SK-N-SH treated with all-trans-retinoic acid at 6 μM for 48 hours (cell line): Measurements from ENCODE around the gene LIMK1.

Source experiments
- ATAC-seq: fragments of 200-7000 bp; cut with Tn5 transposase; 3 replicates; pipeline ENCODE4 v1.9.1; 2020; ENCODE audit warnings: mild to moderate bottlenecking, moderate library complexity
- ARNTL ChIP-seq: fragments of 450-650 bp; formaldehyde crosslinking; IDR thresholded peaks from 2 replicates; pipeline ENCODE4 v1.5.0; 2020; ENCODE audit warnings: low read depth, mild to moderate bottlenecking, moderate library complexity, borderline replicate concordance
- BACH2 ChIP-seq: fragments of 250-450 bp; sonication (Bioruptor Pico); IDR thresholded peaks from 2 replicates; pipeline ENCODE4 v1.9.0; 2021; ENCODE audit warnings: mild to moderate bottlenecking, borderline replicate concordance
- CREB5 ChIP-seq: fragments of 250-450 bp; sonication (Bioruptor Pico); IDR thresholded peaks from 2 replicates; pipeline ENCODE4 v1.5.1; 2020; ENCODE audit warnings: low read depth, mild to moderate bottlenecking, moderate library complexity
- CSDC2 ChIP-seq: fragments of 250-450 bp; sonication (Bioruptor Pico); IDR thresholded peaks from 2 replicates; pipeline ENCODE4 v1.5.0; 2020; ENCODE audit warnings: mild to moderate bottlenecking, moderate library complexity
- CSRNP3 ChIP-seq: fragments of 250-450 bp; sonication (Bioruptor Pico); IDR thresholded peaks from 2 replicates; pipeline ENCODE4 v1.5.1; 2021; ENCODE audit warnings: mild to moderate bottlenecking, moderate library complexity
- ESRRG ChIP-seq: fragments of 250-450 bp; sonication (Bioruptor Pico); IDR thresholded peaks from 2 replicates; pipeline ENCODE4 v1.6.1; 2021; ENCODE audit warnings: mild to moderate bottlenecking
- GLIS3 ChIP-seq: fragments of 250-450 bp; sonication (Bioruptor Pico); IDR thresholded peaks from 2 replicates; pipeline ENCODE4 v1.5.0; 2020; ENCODE audit warnings: mild to moderate bottlenecking, moderate library complexity
- ISL1 ChIP-seq: fragments of 250-450 bp; sonication (Bioruptor Pico); IDR thresholded peaks from 2 replicates; pipeline ENCODE4 v2.1.2; 2022; ENCODE audit warnings: mild to moderate bottlenecking, moderate library complexity
- OSR1 ChIP-seq: fragments of 250-450 bp; sonication (Bioruptor Pico); IDR thresholded peaks from 2 replicates; pipeline ENCODE4 v1.8.0; 2022; ENCODE audit warnings: moderate library complexity, mild to moderate bottlenecking, inconsistent platforms
- PATZ1 ChIP-seq: fragments of 250-450 bp; sonication (Bioruptor Pico); IDR thresholded peaks from 2 replicates; pipeline ENCODE4 v1.8.0; 2020; ENCODE audit warnings: mild to moderate bottlenecking, moderate library complexity, borderline replicate concordance
- PPARA ChIP-seq: fragments of 250-450 bp; sonication (Bioruptor Pico); IDR thresholded peaks from 2 replicates; pipeline ENCODE4 v1.5.0; 2020; ENCODE audit warnings: mild to moderate bottlenecking, borderline replicate concordance
- RARB ChIP-seq: fragments of 250-450 bp; sonication (Bioruptor Pico); IDR thresholded peaks from 2 replicates; pipeline ENCODE4 v1.8.0; 2021; ENCODE audit warnings: mild to moderate bottlenecking, moderate library complexity
- SNAI2 ChIP-seq: fragments of 250-450 bp; sonication (Bioruptor Pico); IDR thresholded peaks from 2 replicates; pipeline ENCODE4 v1.5.0; 2020; ENCODE audit warnings: mild to moderate bottlenecking, moderate library complexity
- TCF4 ChIP-seq: fragments of 250-450 bp; sonication (Bioruptor Pico); IDR thresholded peaks from 2 replicates; pipeline ENCODE4 v1.8.0; 2021; ENCODE audit warnings: mild to moderate bottlenecking, moderate library complexity, borderline replicate concordance
- TOX ChIP-seq: fragments of 250-450 bp; sonication (Bioruptor Pico); IDR thresholded peaks from 2 replicates; pipeline ENCODE4 v1.8.0; 2021; ENCODE audit warnings: mild to moderate bottlenecking, moderate library complexity, borderline replicate concordance
- TSHZ2 ChIP-seq: fragments of 250-450 bp; sonication (Bioruptor Pico); IDR thresholded peaks from 2 replicates; pipeline ENCODE4 v1.5.0; 2020; ENCODE audit warnings: mild to moderate bottlenecking, moderate library complexity
- ZC3H10 ChIP-seq: fragments of 250-450 bp; sonication (Bioruptor Pico); IDR thresholded peaks from 2 replicates; pipeline ENCODE4 v1.5.1; 2021; ENCODE audit warnings: mild to moderate bottlenecking, moderate library complexity
- ZFP3 ChIP-seq: fragments of 250-450 bp; sonication (Bioruptor Pico); IDR thresholded peaks from 2 replicates; pipeline ENCODE4 v1.5.0; 2020; ENCODE audit warnings: mild to moderate bottlenecking, moderate library complexity
- ZFP30 ChIP-seq: fragments of 450-650 bp; formaldehyde crosslinking; IDR thresholded peaks from 2 replicates; pipeline ENCODE4 v1.5.0; 2022; ENCODE audit warnings: mild to moderate bottlenecking, moderate library complexity
- ZNF565 ChIP-seq: fragments of 450-650 bp; formaldehyde crosslinking; conservative IDR thresholded peaks from 2 replicates; pipeline ENCODE4 v1.5.0; 2020; ENCODE audit warnings: low read depth, mild to moderate bottlenecking, moderate library complexity
- ZNF8 ChIP-seq: fragments of 450-650 bp; formaldehyde crosslinking; IDR thresholded peaks from 2 replicates; pipeline ENCODE4 v1.5.0; 2020; ENCODE audit warnings: mild to moderate bottlenecking, moderate library complexity
- TF ChIP-seq, protein P1 (sequence below): fragments of 250-450 bp; sonication (Bioruptor Pico); IDR thresholded peaks from 2 replicates; pipeline ENCODE4 v1.8.0; 2021; ENCODE audit warnings: low read depth, mild to moderate bottlenecking, moderate library complexity, borderline replicate concordance

LIMK1 gene

DNA sequence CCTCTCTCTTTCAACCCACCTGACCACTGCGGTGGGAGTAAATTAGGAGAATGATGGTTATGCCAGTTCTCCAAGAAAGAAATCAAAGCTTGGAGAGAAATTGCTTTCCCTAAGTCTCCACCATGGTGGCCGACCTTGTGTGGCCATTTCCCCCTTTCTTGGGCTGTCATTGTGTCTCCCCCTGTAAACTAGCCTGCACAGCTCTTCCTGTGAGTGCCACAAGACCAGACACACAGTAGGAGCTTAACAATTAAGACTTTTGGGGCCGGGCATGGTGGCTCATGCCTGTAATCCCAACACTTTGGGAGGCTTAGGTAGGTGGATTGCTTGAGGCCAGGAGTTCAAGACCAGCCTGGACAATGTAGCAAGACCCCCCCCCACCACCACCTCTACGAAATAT is 18.9 kb upstream of the LIMK1 start:
- TF ChIP-seq BACH2 (CRISPR knock-in tag) (no peak), CSRNP3 (CRISPR knock-in tag) (no peak), ESRRG (CRISPR knock-in tag) (no peak), OSR1 (CRISPR knock-in tag) (no peak), GLIS3 (CRISPR knock-in tag) (no peak), SNAI2 (CRISPR knock-in tag) (no peak), ZFP3 (CRISPR knock-in tag) (no peak), TOX (CRISPR knock-in tag) (no peak), PATZ1 (CRISPR knock-in tag) (no peak), ZNF565 (CRISPR knock-in tag) (no peak), ARNTL (CRISPR knock-in tag) (no peak), ZFP30 (CRISPR knock-in tag) (no peak), ISL1 (CRISPR knock-in tag) (no peak), CSDC2 (no peak), PPARA (no peak), TSHZ2 (CRISPR knock-in tag) (no peak), ZC3H10 (CRISPR knock-in tag) (no peak), ZNF8 (no peak), RARB (CRISPR knock-in tag) (no peak)
- ATAC-seq, result no peak

DNA sequence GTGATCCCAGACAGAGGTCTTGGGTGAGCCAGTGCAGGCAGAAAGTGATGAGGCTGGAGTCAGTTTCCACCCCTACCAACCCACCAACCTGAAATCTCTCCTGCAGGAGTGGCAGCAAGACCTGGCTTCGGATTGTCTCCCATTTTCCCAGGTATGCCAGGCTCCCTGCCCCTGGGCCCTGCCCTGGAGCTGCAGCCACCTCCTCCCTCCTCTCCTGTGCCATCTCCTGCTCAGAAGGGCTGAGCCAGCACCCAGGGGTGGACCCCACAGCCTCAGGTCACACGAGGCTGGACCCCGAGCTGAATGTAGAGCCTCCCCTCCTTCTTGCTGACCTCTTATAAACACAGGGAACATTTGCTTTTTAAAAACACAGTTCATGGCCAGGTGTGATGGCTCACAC is 17.0 kb upstream of the LIMK1 start:
- no peak for TF ChIP-seq ARNTL (CRISPR knock-in tag)
- TF ChIP-seq GLIS3 (CRISPR knock-in tag), result no peak
- no peak for TF ChIP-seq CREB5 (CRISPR knock-in tag)
- no peak for TF ChIP-seq RARB (CRISPR knock-in tag)
- TF ChIP-seq, protein P1, sequence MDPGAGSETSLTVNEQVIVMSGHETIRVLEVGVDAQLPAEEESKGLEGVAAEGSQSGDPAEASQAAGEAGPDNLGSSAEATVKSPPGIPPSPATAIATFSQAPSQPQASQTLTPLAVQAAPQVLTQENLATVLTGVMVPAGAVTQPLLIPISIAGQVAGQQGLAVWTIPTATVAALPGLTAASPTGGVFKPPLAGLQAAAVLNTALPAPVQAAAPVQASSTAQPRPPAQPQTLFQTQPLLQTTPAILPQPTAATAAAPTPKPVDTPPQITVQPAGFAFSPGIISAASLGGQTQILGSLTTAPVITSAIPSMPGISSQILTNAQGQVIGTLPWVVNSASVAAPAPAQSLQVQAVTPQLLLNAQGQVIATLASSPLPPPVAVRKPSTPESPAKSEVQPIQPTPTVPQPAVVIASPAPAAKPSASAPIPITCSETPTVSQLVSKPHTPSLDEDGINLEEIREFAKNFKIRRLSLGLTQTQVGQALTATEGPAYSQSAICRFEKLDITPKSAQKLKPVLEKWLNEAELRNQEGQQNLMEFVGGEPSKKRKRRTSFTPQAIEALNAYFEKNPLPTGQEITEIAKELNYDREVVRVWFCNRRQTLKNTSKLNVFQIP, result no peak
- no peak for TF ChIP-seq SNAI2 (CRISPR knock-in tag)
- ATAC-seq, result no peak

DNA sequence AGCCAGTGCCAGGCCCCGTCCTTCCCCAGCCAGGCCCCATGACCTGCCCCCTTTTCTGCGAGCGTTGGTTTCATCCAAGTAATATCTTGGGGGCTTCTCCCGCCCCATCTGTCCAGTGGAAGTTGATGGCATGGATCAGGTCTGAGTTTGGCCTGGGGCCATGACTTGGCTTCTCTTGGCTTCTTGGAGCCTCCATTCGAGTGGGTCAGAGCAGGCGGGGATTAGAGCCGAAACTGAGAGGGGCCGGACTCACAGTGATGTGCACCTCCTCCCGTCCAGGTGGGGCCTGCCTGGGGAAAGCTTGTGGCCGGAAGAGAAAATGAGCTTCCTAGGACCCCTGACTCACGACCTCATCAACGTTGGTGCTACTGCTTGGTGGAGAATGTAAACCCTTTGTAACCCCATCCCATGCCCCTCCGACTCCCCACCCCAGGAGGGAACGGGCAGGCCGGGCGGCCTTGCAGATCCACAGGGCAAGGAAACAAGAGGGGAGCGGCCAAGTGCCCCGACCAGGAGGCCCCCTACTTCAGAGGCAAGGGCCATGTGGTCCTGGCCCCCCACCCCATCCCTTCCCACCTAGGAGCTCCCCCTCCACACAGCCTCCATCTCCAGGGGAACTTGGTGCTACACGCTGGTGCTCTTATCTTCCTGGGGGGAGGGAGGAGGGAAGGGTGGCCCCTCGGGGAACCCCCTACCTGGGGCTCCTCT is 15.1 kb upstream of the LIMK1 start:
- ATAC-seq, result no peak
- TF ChIP-seq CSRNP3 (CRISPR knock-in tag) (no peak), TSHZ2 (CRISPR knock-in tag) (no peak), BACH2 (CRISPR knock-in tag) (no peak), ARNTL (CRISPR knock-in tag) (no peak), TCF4 (CRISPR knock-in tag) (no peak), ZFP30 (CRISPR knock-in tag) (no peak), ESRRG (CRISPR knock-in tag) (no peak), ZFP3 (CRISPR knock-in tag) (no peak)
